ENCODE measurements around the gene P3H4. TPM values are rescaled to one million over a fixed set of nuclear protein-coding genes. Genes with fewer than 3 reads are reported as not detected.

Gene P3H4
- total RNA-seq, 1 experiment from 2014 or later = 36.4 TPM

- H3K27me3 Mint-ChIP-seq (ENCODE audit: insufficient read depth, unreplicated experiment) = no peaks in the 10 kb centered on the region
- ChIA-PET CTCF (interaction anchor here (1.1 kb wide), 1 partner anchor 21 kb away, joined by 3 read pairs; no protein-coding TSS in a partner anchor), POLR2A (interaction anchor here (0.6 to 1.7 kb wide), 8 partner anchors 10 to 137 kb away, joined by 3 to 6 read pairs (median 3); partner anchors contain the start of genes ACLY and FKBP10)
- TSS peak; percentile 79 for BruUV-seq (replicated peaks)
- no peak overlapping the region for H3K27ac Mint-ChIP-seq (ENCODE audit: low read depth, unreplicated experiment)
- no peak for TF ChIP-seq CTCF (IDR thresholded peaks at IDR 0.05; ENCODE audit: unreplicated experiment)
- DNase-seq (ENCODE audit: unreplicated experiment) = no peak
- intact Hi-C loops (cut with micrococcal nuclease) = no loop called here
- H3K9me3 Mint-ChIP-seq (ENCODE audit: unreplicated experiment) = no peaks in the 10 kb centered on the region
- peaks cover 43% of the 10 kb centered on the region for H3K36me3 Mint-ChIP-seq (ENCODE audit: insufficient read depth, unreplicated experiment)
- H3K4me3 Mint-ChIP-seq (ENCODE audit: unreplicated experiment) = no peak overlapping the region
- no peaks in the 10 kb centered on the region for H3K4me1 Mint-ChIP-seq (ENCODE audit: insufficient read depth, unreplicated experiment)
Measured at GRCh38 chr17:41822216-41823140, 10.7 kb upstream of the P3H4 start.

- Mint-ChIP-seq H3K36me3 (ENCODE audit: insufficient read depth, unreplicated experiment) (peaks cover 37% of the 10 kb centered on the region), H3K27ac (ENCODE audit: low read depth, unreplicated experiment) (no peak overlapping the region), H3K9me3 (ENCODE audit: unreplicated experiment) (no peaks in the 10 kb centered on the region), H3K4me3 (ENCODE audit: unreplicated experiment) (no peak overlapping the region), H3K27me3 (ENCODE audit: insufficient read depth, unreplicated experiment) (no peaks in the 10 kb centered on the region), H3K4me1 (ENCODE audit: insufficient read depth, unreplicated experiment) (no peaks in the 10 kb centered on the region)
- intact Hi-C loops (cut with micrococcal nuclease) = no loop called here
- no TSS peak for BruUV-seq (replicated peaks)
- ChIA-PET POLR2A (interaction anchor here (1.2 to 1.7 kb wide), 2 partner anchors 10 to 12 kb away, joined by 3 read pairs; no protein-coding TSS in a partner anchor), CTCF (no interaction called here)
- TF ChIP-seq CTCF (IDR thresholded peaks at IDR 0.05; ENCODE audit: unreplicated experiment) = no peak
- DNase-seq (ENCODE audit: unreplicated experiment) = no peak
Measured at GRCh38 chr17:41821776-41822175, 10.0 kb upstream of the P3H4 start.

GRCh38 chr17:41818024-41818423 is 6.3 kb upstream of the P3H4 start:
- no peak for DNase-seq (ENCODE audit: unreplicated experiment)
- intact Hi-C loops (cut with micrococcal nuclease) = no loop called here
- Mint-ChIP-seq H3K27ac (ENCODE audit: low read depth, unreplicated experiment) (no peak overlapping the region), H3K4me3 (ENCODE audit: unreplicated experiment) (no peak overlapping the region), H3K4me1 (ENCODE audit: insufficient read depth, unreplicated experiment) (no peaks in the 10 kb centered on the region), H3K36me3 (ENCODE audit: insufficient read depth, unreplicated experiment) (peaks cover 26% of the 10 kb centered on the region), H3K9me3 (ENCODE audit: unreplicated experiment) (no peaks in the 10 kb centered on the region), H3K27me3 (ENCODE audit: insufficient read depth, unreplicated experiment) (no peaks in the 10 kb centered on the region)
- no TSS peak for BruUV-seq (replicated peaks)
- ChIA-PET POLR2A (no interaction called here), CTCF (no interaction called here)
- no peak for TF ChIP-seq CTCF (IDR thresholded peaks at IDR 0.05; ENCODE audit: unreplicated experiment)

- intact Hi-C loops (cut with micrococcal nuclease) = no loop called here
- H3K27ac Mint-ChIP-seq (ENCODE audit: low read depth, unreplicated experiment) = no peak overlapping the region
- BruUV-seq (replicated peaks) = no TSS peak
- ChIA-PET CTCF (interaction anchor here (0.6 kb wide), 1 partner anchor 79 kb away, joined by 4 read pairs; no protein-coding TSS in a partner anchor), POLR2A (no interaction called here)
- peaks cover 5% of the 10 kb centered on the region for H3K4me1 Mint-ChIP-seq (ENCODE audit: insufficient read depth, unreplicated experiment)
- H3K36me3 Mint-ChIP-seq (ENCODE audit: insufficient read depth, unreplicated experiment) = peaks cover 26% of the 10 kb centered on the region
- no peak for DNase-seq (ENCODE audit: unreplicated experiment)
- H3K27me3 Mint-ChIP-seq (ENCODE audit: insufficient read depth, unreplicated experiment) = no peaks in the 10 kb centered on the region
- no peaks in the 10 kb centered on the region for H3K9me3 Mint-ChIP-seq (ENCODE audit: unreplicated experiment)
- no peak for TF ChIP-seq CTCF (IDR thresholded peaks at IDR 0.05; ENCODE audit: unreplicated experiment)
- no peak overlapping the region for H3K4me3 Mint-ChIP-seq (ENCODE audit: unreplicated experiment)
Measured at GRCh38 chr17:41816637-41817320, 5.0 kb upstream of the P3H4 start.

Data from MCF 10A (cell line).